Body of pancreas (tissue), 4 donors: ENCODE measurements around the gene DYNLL2. TPM values are rescaled to one million over a fixed set of nuclear protein-coding genes. Genes with fewer than 3 reads are reported as not detected.

ENCODE experiments used
- ATAC-seq: fragments of 150-250 bp; one replicate; pipeline ENCODE4 v1.9.1; 2016
- DNase-seq, 4 donors: peaks; one replicate each; pipeline ENCODE4 v3.0.0-alpha.2; 2019
- H3K27ac ChIP-seq, 4 donors: fragments of 200-600 bp; sonication (generic); 1 replicate in 3 of 4; 2 replicates in 1 of 4; pipeline versions ENCODE4 v1.5.1 to v1.6.1; 2016 to 2019; ENCODE audit warnings: mild to moderate bottlenecking in 1 of 4, mixed read lengths in 1 of 4, moderate library complexity in 1 of 4
- H3K27me3 ChIP-seq, 2 donors: fragments of 200-600 bp; sonication (generic); one replicate each; pipeline ENCODE4 v1.6.0; 2016; ENCODE audit warnings: mild to moderate bottlenecking in 1 of 2
- H3K36me3 ChIP-seq, 2 donors: fragments of 200-600 bp; sonication (generic); replicated peaks in 1 of 2; 2 replicates each; pipeline ENCODE4 v1.5.1; 2016; ENCODE audit warnings: low read depth in 2 of 2; ENCODE audit not compliant: insufficient read depth in 1 of 2
- H3K4me1 ChIP-seq: fragments of 200-600 bp; sonication (generic); one replicate; pipeline ENCODE4 v1.6.0; 2016
- H3K4me3 ChIP-seq, 2 donors: fragments of 200-600 bp; sonication (generic); 1 replicate in 1 of 2; 2 replicates in 1 of 2; pipeline ENCODE4 v1.5.1; 2016 to 2019
- H3K9me3 ChIP-seq, 3 donors: fragments of 200-600 bp; sonication (generic); 1 replicate in 2 of 3; 2 replicates in 1 of 3; pipeline ENCODE4 v1.5.1; 2016
- POLR2A ChIP-seq, 3 donors: fragments of 450-650 bp; IDR thresholded peaks; one replicate each; pipeline ENCODE4 v1.6.1; 2016; ENCODE audit warnings: antibody characterized with exemption in 3 of 3, mild to moderate bottlenecking in 2 of 3
- WGBS, 2 donors: methylation state at CpG; one replicate each; pipeline ENCODE4 v1.1.5; 2017; 5-methylcytosine and 5-hydroxymethylcytosine counted together
- intact Hi-C: fragments of 100-400 bp; cut with DNase I; formaldehyde crosslinking; loops from one replicate; pipeline ENCODE4 v1.15.1; 2023
- total RNA-seq, 2 donors: library from RNA; depleted of rRNA; stranded (reverse); fragments of >200 nt; gene quantifications; one replicate each; pipeline ENCODE4 v1.1.0, GENCODE V29; 2016
- TF ChIP-seq, protein P1 (sequence below), 7 experiments: fragments of 450-650 bp in 4 of 7; fragments of 200-600 bp in 3 of 7; sonication (generic) in 3 of 7; IDR thresholded peaks; one replicate each; pipeline ENCODE4 v1.5.1; 2016 to 2019; ENCODE audit warnings: antibody characterized with exemption in 7 of 7

DYNLL2 gene
- total RNA-seq, 2 donors from 2014 or later = 10.6 to 14.5 TPM

DNA sequence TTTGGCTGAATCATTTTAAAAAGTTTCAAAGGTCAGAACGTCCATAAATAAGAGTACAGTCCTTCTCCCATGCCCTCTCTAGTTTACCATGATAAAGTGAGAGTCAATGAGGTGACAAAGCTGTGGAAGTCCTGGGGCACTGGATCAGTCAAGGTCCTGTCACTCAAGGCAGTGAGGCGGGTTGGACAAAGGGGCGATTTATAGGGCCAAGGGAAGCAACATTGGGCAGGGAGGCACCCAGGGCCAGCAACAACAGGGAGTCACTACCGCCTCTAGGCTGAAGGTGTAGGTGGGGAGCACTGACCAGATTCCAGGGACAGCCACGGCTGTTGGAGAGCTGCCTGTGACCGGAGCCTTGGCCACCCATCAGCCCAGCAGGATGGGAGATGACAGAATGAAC is 28.6 kb upstream of the DYNLL2 start:
- no peak overlapping the region for H3K27ac ChIP-seq
- no peak for DNase-seq

DNA sequence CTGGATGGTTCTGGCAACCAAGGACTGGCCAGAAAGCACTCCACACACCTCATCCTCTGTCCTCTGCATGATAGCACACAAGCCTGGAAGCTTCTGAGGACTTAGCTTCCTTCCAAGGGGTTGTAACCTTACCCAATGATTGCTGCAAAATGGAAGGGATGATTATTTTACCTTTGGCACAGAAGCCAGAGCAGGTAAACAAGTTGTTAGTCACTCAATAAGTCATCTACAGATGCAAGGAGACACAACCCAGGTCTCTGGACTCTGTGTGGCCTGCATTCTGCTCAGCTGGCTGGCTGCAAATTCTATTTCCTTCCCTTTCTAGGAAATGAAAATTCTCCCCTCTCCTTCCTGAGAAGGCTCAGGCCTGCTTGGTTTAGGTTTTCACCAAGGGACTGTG is 26.7 kb upstream of the DYNLL2 start:
- H3K4me1 ChIP-seq = no peaks in the 10 kb centered on the region
- DNase-seq (no peak), ATAC-seq (no peak)
- H3K36me3 ChIP-seq = no peaks in the 10 kb centered on the region
- no peak for TF ChIP-seq POLR2A (IDR thresholded peaks at IDR 0.05)
- TF ChIP-seq, protein P1, sequence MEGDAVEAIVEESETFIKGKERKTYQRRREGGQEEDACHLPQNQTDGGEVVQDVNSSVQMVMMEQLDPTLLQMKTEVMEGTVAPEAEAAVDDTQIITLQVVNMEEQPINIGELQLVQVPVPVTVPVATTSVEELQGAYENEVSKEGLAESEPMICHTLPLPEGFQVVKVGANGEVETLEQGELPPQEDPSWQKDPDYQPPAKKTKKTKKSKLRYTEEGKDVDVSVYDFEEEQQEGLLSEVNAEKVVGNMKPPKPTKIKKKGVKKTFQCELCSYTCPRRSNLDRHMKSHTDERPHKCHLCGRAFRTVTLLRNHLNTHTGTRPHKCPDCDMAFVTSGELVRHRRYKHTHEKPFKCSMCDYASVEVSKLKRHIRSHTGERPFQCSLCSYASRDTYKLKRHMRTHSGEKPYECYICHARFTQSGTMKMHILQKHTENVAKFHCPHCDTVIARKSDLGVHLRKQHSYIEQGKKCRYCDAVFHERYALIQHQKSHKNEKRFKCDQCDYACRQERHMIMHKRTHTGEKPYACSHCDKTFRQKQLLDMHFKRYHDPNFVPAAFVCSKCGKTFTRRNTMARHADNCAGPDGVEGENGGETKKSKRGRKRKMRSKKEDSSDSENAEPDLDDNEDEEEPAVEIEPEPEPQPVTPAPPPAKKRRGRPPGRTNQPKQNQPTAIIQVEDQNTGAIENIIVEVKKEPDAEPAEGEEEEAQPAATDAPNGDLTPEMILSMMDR (IDR thresholded peaks at IDR 0.05) = no peak
- H3K27me3 ChIP-seq = no peaks in the 10 kb centered on the region
- intact Hi-C loops = no loop called here
- H3K27ac ChIP-seq = no peak overlapping the region
- H3K4me3 ChIP-seq = no peak overlapping the region
- H3K9me3 ChIP-seq = no peaks in the 10 kb centered on the region

More for the DNA sequence above, 28.6 kb upstream of the DYNLL2 start:
- ATAC-seq = no peak
- H3K27me3 ChIP-seq = no peaks in the 10 kb centered on the region
- H3K36me3 ChIP-seq = no peaks in the 10 kb centered on the region
- intact Hi-C loops = no loop called here
- TF ChIP-seq POLR2A (IDR thresholded peaks at IDR 0.05) = no peak
- TF ChIP-seq, protein P1 (IDR thresholded peaks at IDR 0.05) = no peak
- 70 to 74% methylated on average over 6 of the region's 6 CpGs for WGBS, 2 donors
- H3K4me3 ChIP-seq = no peak overlapping the region
- no peaks in the 10 kb centered on the region for H3K4me1 ChIP-seq
- no peaks in the 10 kb centered on the region for H3K9me3 ChIP-seq

GRCh38 chr17:58059141-58059540 is 24.1 kb upstream of the DYNLL2 start:
- Histone ChIP-seq H3K4me3 (no peak overlapping the region), H3K36me3 (no peaks in the 10 kb centered on the region), H3K27ac (no peak overlapping the region), H3K27me3 (no peaks in the 10 kb centered on the region), H3K9me3 (no peaks in the 10 kb centered on the region), H3K4me1 (no peaks in the 10 kb centered on the region)
- DNase-seq = no peak
- intact Hi-C loops = no loop called here
- no peak for TF ChIP-seq POLR2A (IDR thresholded peaks at IDR 0.05)
- TF ChIP-seq, protein P1 (IDR thresholded peaks at IDR 0.05) = no peak
- 27 to 36% methylated on average over 5 of the region's 5 CpGs for WGBS, 2 donors
- ATAC-seq = no peak

- TF ChIP-seq, protein P1 (IDR thresholded peaks at IDR 0.05) = no peak
- no peak for TF ChIP-seq POLR2A (IDR thresholded peaks at IDR 0.05)
- intact Hi-C loops = no loop called here
- ATAC-seq = no peak
- H3K36me3 ChIP-seq = no peaks in the 10 kb centered on the region
- peak in 3 of 4 donors; percentile 3 to 33 (median 29) for DNase-seq
- 29 to 30% methylated on average over 9 of the region's 9 CpGs for WGBS, 2 donors
- H3K4me3 ChIP-seq = no peak overlapping the region
- H3K9me3 ChIP-seq = no peaks in the 10 kb centered on the region
- H3K4me1 ChIP-seq = no peaks in the 10 kb centered on the region
- no peaks in the 10 kb centered on the region for H3K27me3 ChIP-seq
- H3K27ac ChIP-seq = no peak overlapping the region
Observed at GRCh38 chr17:58060596-58061191, 22.5 kb upstream of the DYNLL2 start.

DNA sequence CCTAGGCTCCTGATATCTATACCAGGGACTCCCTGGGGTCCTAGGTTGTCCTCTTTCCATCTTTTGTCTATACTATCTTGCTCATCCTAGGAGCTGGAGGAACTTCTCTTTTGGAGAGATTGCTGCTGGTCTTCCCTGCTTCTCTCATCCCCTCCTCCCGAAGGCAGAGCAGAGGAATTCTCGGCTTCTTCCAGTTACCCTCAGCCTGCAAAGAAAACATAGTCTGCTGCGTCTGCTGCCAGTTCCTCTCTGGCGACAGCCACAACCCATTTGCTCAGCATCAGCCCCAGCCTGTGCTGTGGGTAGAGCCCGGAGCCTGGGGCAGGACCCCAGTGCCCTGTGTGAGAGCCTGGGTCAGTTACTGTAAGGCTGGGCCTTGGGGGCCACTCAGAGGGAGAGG is 21.5 kb upstream of the DYNLL2 start:
- intact Hi-C loops = no loop called here
- Histone ChIP-seq H3K9me3 (no peaks in the 10 kb centered on the region), H3K4me1 (no peaks in the 10 kb centered on the region), H3K4me3 (no peak overlapping the region), H3K36me3 (no peaks in the 10 kb centered on the region), H3K27ac (no peak overlapping the region), H3K27me3 (no peaks in the 10 kb centered on the region)
- DNase-seq = no peak
- WGBS, 2 donors = 77 to 80% methylated on average over 5 of the region's 5 CpGs
- TF ChIP-seq, protein P1 (IDR thresholded peaks at IDR 0.05) = no peak
- no peak for TF ChIP-seq POLR2A (IDR thresholded peaks at IDR 0.05)
- ATAC-seq = no peak
